ENCODE results near the gene GNAS. TPM values are rescaled to one million over a fixed set of nuclear protein-coding genes. Genes with fewer than 3 reads are reported as not detected.

Gene GNAS
- total RNA-seq, 4 donors from 2014 or later: 484 to 621 (median 524) TPM

DNA sequence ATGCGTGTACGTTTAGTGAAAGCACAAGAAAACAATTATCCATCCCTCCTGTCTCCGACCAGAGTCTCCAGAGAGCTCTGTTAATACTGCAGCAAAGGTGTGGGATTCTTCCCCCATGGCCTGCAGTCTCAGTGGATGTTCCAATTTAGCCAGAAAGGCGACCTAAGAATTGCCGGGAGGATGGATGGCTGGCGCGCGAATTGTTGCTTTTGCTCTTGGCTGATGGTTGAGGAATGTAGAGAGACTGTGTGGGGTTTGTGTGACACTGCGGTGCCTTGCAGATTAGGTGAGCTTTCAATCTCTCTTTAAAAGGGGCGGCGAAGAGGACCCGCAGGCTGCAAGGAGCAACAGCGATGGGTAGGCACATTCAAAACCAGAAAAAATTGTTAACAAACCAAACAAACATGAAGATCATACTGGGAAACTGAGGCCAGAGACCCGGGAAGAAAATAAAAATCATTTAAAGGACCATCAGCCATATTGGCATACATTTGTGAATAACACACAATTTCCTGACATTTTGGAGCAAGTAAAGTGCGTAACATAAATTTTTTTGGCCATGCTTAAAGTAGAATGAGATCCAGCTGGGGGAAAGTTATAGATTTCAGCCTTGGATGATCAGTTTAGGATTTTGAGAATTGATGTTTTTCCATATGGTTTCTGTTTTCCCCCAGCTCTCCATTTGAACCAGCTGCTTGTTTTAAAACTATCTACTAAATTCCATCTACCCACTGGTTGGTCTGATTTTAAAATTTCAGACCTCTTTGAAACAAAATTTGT lies 46.3 kb downstream of the GNAS start:
- TF ChIP-seq, protein P1, sequence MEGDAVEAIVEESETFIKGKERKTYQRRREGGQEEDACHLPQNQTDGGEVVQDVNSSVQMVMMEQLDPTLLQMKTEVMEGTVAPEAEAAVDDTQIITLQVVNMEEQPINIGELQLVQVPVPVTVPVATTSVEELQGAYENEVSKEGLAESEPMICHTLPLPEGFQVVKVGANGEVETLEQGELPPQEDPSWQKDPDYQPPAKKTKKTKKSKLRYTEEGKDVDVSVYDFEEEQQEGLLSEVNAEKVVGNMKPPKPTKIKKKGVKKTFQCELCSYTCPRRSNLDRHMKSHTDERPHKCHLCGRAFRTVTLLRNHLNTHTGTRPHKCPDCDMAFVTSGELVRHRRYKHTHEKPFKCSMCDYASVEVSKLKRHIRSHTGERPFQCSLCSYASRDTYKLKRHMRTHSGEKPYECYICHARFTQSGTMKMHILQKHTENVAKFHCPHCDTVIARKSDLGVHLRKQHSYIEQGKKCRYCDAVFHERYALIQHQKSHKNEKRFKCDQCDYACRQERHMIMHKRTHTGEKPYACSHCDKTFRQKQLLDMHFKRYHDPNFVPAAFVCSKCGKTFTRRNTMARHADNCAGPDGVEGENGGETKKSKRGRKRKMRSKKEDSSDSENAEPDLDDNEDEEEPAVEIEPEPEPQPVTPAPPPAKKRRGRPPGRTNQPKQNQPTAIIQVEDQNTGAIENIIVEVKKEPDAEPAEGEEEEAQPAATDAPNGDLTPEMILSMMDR (IDR thresholded peaks at IDR 0.05): no peak
- TF ChIP-seq EP300 (IDR thresholded peaks at IDR 0.05) (no peak), POLR2A (IDR thresholded peaks at IDR 0.05) (no peak)
- no peak for DNase-seq (ENCODE audit: low spot score in 2 of 2)
- Histone ChIP-seq H3K9me3 (no peaks in the 10 kb centered on the region), H3K4me1 (peaks cover 0 to 100% (median 43%) of the 10 kb centered on the region in 4 donors), H3K27ac (no peak overlapping the region), H3K4me3 (no peak overlapping the region), H3K36me3 (peaks cover 0 to 15% (median 6%) of the 10 kb centered on the region in 3 donors), H3K27me3 (no peaks in the 10 kb centered on the region)
- WGBS, 2 donors: 69 to 70% methylated on average over 15 of the region's 15 CpGs

DNA sequence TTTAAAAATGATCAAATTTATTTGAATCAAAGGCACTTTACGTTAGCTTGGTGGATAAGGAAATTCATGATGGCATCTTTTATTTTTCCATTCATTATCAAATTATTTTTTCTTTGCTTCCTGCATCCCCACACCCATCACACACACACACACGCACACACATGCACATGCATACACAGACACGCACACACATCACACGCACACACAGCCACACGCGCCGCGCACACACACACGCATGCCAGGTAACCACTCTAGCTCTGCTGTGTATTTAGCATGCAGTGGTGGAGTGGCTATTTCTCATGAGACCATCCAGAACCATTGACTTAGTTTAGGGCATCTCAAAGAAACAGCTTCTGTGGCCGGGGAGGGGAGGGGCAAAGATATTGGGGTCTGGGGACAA lies 47.0 kb downstream of the GNAS start:
- no peak for TF ChIP-seq POLR2A (IDR thresholded peaks at IDR 0.05)
- no peak for TF ChIP-seq EP300 (IDR thresholded peaks at IDR 0.05)
- TF ChIP-seq, protein P1 (IDR thresholded peaks at IDR 0.05): no peak
- Histone ChIP-seq H3K4me1 (peaks cover 0 to 100% (median 36%) of the 10 kb centered on the region in 4 donors), H3K27me3 (no peaks in the 10 kb centered on the region), H3K36me3 (peaks cover 0 to 22% (median 10%) of the 10 kb centered on the region in 3 donors), H3K4me3 (no peak overlapping the region), H3K27ac (no peak overlapping the region), H3K9me3 (no peaks in the 10 kb centered on the region)
- DNase-seq (ENCODE audit: low spot score in 2 of 2): no peak
- WGBS, 2 donors: 85 to 89% methylated on average over 10 of the region's 10 CpGs

DNA sequence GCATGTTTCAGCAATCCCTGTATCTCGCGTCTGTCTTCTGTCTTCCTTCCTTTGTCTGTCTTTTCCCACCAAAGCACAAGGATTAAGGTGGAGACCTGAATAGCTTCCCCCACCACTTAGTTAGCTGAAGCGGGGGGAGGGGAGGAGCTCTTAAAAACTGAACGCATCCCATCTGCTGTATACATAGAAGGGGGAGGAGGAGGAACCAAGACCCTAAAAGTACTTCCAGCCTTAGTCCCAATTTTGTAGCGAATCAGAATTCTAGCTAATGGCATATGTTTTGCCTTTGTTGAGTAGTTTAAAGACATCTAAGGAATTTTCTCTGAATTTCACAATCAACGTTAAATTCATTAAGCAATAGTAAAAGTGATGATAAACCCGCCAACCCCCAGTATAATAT lies 47.9 kb downstream of the GNAS start:
- Histone ChIP-seq H3K9me3 (no peaks in the 10 kb centered on the region), H3K4me3 (no peak overlapping the region), H3K27me3 (no peaks in the 10 kb centered on the region), H3K4me1 (peaks cover 0 to 99% (median 27%) of the 10 kb centered on the region in 4 donors), H3K27ac (no peak overlapping the region), H3K36me3 (peaks cover 0 to 30% (median 10%) of the 10 kb centered on the region in 3 donors)
- WGBS, 2 donors: 68 to 75% methylated on average over 7 of the region's 7 CpGs
- no peak for DNase-seq (ENCODE audit: low spot score in 2 of 2)
- TF ChIP-seq POLR2A (IDR thresholded peaks at IDR 0.05) (no peak), EP300 (IDR thresholded peaks at IDR 0.05) (no peak)
- TF ChIP-seq, protein P1 (IDR thresholded peaks at IDR 0.05): no peak

DNA sequence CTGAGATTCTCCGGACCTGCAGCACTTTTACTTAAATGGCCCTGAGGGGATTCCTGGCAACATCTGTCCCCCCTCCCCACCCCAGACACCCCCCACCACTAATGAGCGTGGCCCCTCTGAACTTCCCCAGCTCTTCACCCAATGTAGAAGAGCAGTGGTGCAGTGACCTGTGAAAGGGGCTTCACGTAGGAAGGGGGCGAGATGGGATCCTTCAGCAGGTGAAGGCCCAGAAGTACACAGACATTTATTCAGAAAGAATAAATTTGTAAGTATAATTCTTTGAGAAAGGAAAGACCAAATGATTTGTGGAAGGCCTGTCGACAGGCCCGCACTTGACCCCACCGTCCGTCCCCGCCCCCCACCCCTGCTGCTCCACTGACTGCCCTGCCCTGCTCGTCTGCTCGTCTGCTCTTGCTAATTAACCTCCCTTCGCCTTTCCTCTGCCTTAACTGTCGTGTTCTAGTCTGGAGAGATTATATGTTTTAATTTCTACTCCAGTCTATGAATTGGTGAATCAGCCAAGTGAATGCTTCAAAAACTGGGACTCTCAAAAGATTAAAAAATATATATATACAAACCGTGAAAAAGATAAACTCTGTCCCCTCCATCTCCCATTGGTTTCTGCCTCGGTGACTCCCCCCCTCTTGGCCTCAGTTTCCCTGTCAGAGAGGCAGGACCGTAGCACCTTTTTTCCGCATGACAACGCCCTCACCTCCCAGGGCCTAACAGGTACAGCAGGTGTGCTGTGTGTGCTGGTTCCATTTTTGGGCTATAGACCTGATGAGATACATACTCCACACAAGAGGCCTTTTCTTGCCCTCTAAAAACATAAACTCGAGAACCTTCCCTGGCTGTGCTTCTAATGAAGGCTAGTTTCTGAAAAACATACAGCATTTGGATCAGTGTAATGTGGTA lies 49.2 kb downstream of the GNAS start:
- TF ChIP-seq EP300 (IDR thresholded peaks at IDR 0.05) (no peak), POLR2A (IDR thresholded peaks at IDR 0.05) (no peak)
- TF ChIP-seq, protein P1 (IDR thresholded peaks at IDR 0.05): no peak
- no peak for DNase-seq (ENCODE audit: low spot score in 2 of 2)
- Histone ChIP-seq H3K27me3 (no peaks in the 10 kb centered on the region), H3K36me3 (peaks cover 0 to 44% (median 10%) of the 10 kb centered on the region in 3 donors), H3K27ac (no peak overlapping the region), H3K4me3 (no peak overlapping the region), H3K9me3 (no peaks in the 10 kb centered on the region), H3K4me1 (peaks cover 0 to 99% (median 17%) of the 10 kb centered on the region in 4 donors)
- 66% methylated on average over 19 of the region's 19 CpGs for WGBS, 2 donors
